Transverse colon (tissue), 4 donors: ENCODE data around the gene FKBP9. TPM values are rescaled to one million over a fixed set of nuclear protein-coding genes. Genes with fewer than 3 reads are reported as not detected.

Experiments used
- DNase-seq: peaks from one replicate; pipeline ENCODE4 v3.0.0-alpha.2; 2019
- H3K27ac ChIP-seq, 4 donors: fragments of 200-600 bp; sonication (generic); 2 replicates each; pipeline ENCODE4 v1.5.1; 2016 to 2018; ENCODE audit warnings: inconsistent platforms in 4 of 4
- H3K27me3 ChIP-seq: fragments of 200-600 bp; sonication (generic); 2 replicates; pipeline ENCODE4 v1.5.1; 2017; ENCODE audit warnings: inconsistent platforms
- H3K36me3 ChIP-seq, 4 donors: fragments of 200-600 bp; sonication (generic); 2 replicates each; pipeline ENCODE4 v1.5.1; 2017 to 2019; ENCODE audit warnings: inconsistent platforms in 4 of 4
- H3K4me1 ChIP-seq, 4 donors: fragments of 200-600 bp; sonication (generic); 2 replicates each; pipeline ENCODE4 v1.5.1; 2017 to 2020; ENCODE audit warnings: inconsistent platforms in 4 of 4
- H3K4me3 ChIP-seq, 4 donors: fragments of 200-600 bp; sonication (generic); 1 replicate in 1 of 4; 2 replicates in 3 of 4; pipeline versions ENCODE4 v1.5.1 to v1.6.1; 2017 to 2019; ENCODE audit warnings: inconsistent platforms in 4 of 4
- H3K9me3 ChIP-seq, 2 donors: fragments of 200-600 bp; sonication (generic); 2 replicates each; pipeline ENCODE4 v1.5.1; 2017 to 2019; ENCODE audit warnings: inconsistent platforms in 2 of 2
- CTCF ChIP-seq, 5 experiments: fragments of 200-600 bp in 3 of 5; fragments of 450-650 bp in 2 of 5; sonication (generic) in 3 of 5; IDR thresholded peaks; 1 replicate in 2 of 5; 2 replicates in 3 of 5; pipeline ENCODE4 v1.5.1; 2016 to 2017; ENCODE audit warnings: antibody characterized with exemption in 5 of 5, inconsistent platforms in 3 of 5, mild to moderate bottlenecking in 2 of 5, moderate library complexity in 1 of 5
- EP300 ChIP-seq: sonication (generic); formaldehyde crosslinking; IDR thresholded peaks from one replicate; pipeline ENCODE4 v1.6.1; 2017; ENCODE audit warnings: antibody characterized with exemption, low read depth
- POLR2A ChIP-seq: fragments of 450-650 bp; IDR thresholded peaks from one replicate; pipeline ENCODE4 v1.6.1; 2016; ENCODE audit warnings: antibody characterized with exemption, mild to moderate bottlenecking, moderate library complexity
- POLR2AphosphoS5 ChIP-seq, 3 donors: sonication (generic); formaldehyde crosslinking; IDR thresholded peaks; one replicate each; pipeline ENCODE4 v1.6.1; 2016; ENCODE audit warnings: antibody characterized with exemption in 3 of 3
- WGBS, 2 donors: methylation state at CpG; one replicate each; pipeline ENCODE4 v1.1.5; 2018; ENCODE audit warnings: low coverage in 1 of 2; 5-methylcytosine and 5-hydroxymethylcytosine counted together
- in situ Hi-C, 4 donors: fragments of 200-750 bp; cut with MboI; loops; one replicate each; pipeline versions ENCODE4 v1.15.0 to v1.15.1; 2017; ENCODE audit warnings: low sequenced_read_pairs in 3 of 4, low pct_ligation_motif_present in 1 of 4, low pct_unique_long_range_greater_than_20kb in 1 of 4
- intact Hi-C: fragments of 100-400 bp; cut with DNase I; formaldehyde crosslinking; loops from one replicate; pipeline ENCODE4 v1.15.1; 2023; ENCODE audit warnings: low total_unique reads
- small RNA-seq, 4 donors: library from RNA; depleted of rRNA; stranded (forward); fragments of <200 nt; gene quantifications; one replicate each; pipeline ENCODE3, GENCODE V24; 2016
- total RNA-seq, 4 donors: library from RNA; depleted of rRNA; stranded (reverse); fragments of >200 nt; gene quantifications; one replicate each; pipeline ENCODE4 v1.1.0, GENCODE V29; 2016

The FKBP9 gene
- total RNA-seq, 4 donors from 2014 or later: 124 to 191 (median 180) TPM

GRCh38 chr7:33054261-33054964 lies 97.2 kb downstream of the FKBP9 start:
- H3K4me3 ChIP-seq: no peak overlapping the region
- H3K27me3 ChIP-seq: no peaks in the 10 kb centered on the region
- in situ Hi-C loops (no loop called here), intact Hi-C loops (no loop called here)
- no peak for TF ChIP-seq POLR2A
- TF ChIP-seq CTCF (IDR thresholded peaks at IDR 0.05): no peak
- TF ChIP-seq POLR2AphosphoS5 (IDR thresholded peaks at IDR 0.05): no peak
- TF ChIP-seq EP300: no peak
- H3K27ac ChIP-seq: no peak overlapping the region
- H3K4me1 ChIP-seq: peaks cover 0 to 42% (median 13%) of the 10 kb centered on the region in 4 donors
- H3K9me3 ChIP-seq: no peaks in the 10 kb centered on the region
- no peak for DNase-seq
- H3K36me3 ChIP-seq: no peaks in the 10 kb centered on the region
- 79 to 95% methylated on average over 2 of the region's 2 CpGs for WGBS, 2 donors

GRCh38 chr7:33055158-33055557 lies 97.9 kb downstream of the FKBP9 start:
- intact Hi-C loops (no loop called here), in situ Hi-C loops (no loop called here)
- no peaks in the 10 kb centered on the region for H3K36me3 ChIP-seq
- TF ChIP-seq EP300 (no peak), POLR2A (no peak), POLR2AphosphoS5 (IDR thresholded peaks at IDR 0.05) (no peak), CTCF (IDR thresholded peaks at IDR 0.05) (no peak)
- no peak overlapping the region for H3K27ac ChIP-seq
- H3K9me3 ChIP-seq: no peaks in the 10 kb centered on the region
- DNase-seq: no peak
- no peak overlapping the region for H3K4me3 ChIP-seq
- peaks cover 0 to 42% (median 9%) of the 10 kb centered on the region in 4 donors for H3K4me1 ChIP-seq
- H3K27me3 ChIP-seq: no peaks in the 10 kb centered on the region
- 96 to 100% methylated on average over 4 to 5 of the region's 5 CpGs for WGBS, 2 donors

Small RNA genes within 50 kb of the gene (small RNA-seq; reads per million reads assigned to genes)
- gene AC083863.1 (0 reads per million in 4 donors), gene RN7SL505P (0 reads per million in 4 donors), gene RNU6-388P (0 reads per million in 4 donors), gene RPS29P14 (0 reads per million in 4 donors)

Other genes with a start within 250 kb of the FKBP9 start
- 10 to 100 TPM; 29.9 to 72.8 (median 32.3) TPM for gene KBTBD2, start 65.7 kb upstream of the FKBP9 start, total RNA-seq
- gene NT5C3A, start 105.3 kb downstream of the FKBP9 start, total RNA-seq: 100 to 1,000 TPM in 1 of 4 donors, 10 to 100 TPM in 2, 1 to 10 TPM in 1; 9.0 to 115 (median 55.7) TPM
- 10 to 100 TPM in 3 of 4 donors, 1 to 10 TPM in 1; 2.0 to 55.7 (median 14.6) TPM for gene RP9, start 152.0 kb downstream of the FKBP9 start, total RNA-seq
- gene BBS9, start 172.1 kb downstream of the FKBP9 start, total RNA-seq: 10 to 100 TPM in 3 of 4 donors, 1 to 10 TPM in 1; 8.6 to 22.5 (median 15.8) TPM